ENCODE data around the gene IL18BP. TPM values are rescaled to one million over a fixed set of nuclear protein-coding genes. Genes with fewer than 3 reads are reported as not detected.

Gene IL18BP
- total and polyA plus RNA-seq, 2 of the 13 experiments (the other 11 are each of a cell fraction or from before 2014, with no cell fraction given) = 4.1 to 12.8 TPM

- Histone ChIP-seq H3K79me2 (ENCODE audit: insufficient read depth, low read length) (no peaks in the 10 kb centered on the region), H3K9me3 (ENCODE audit: low read length) (no peaks in the 10 kb centered on the region), H3K9ac (ENCODE audit: insufficient read depth, low read depth, low read length) (no peak overlapping the region), H3K4me1 (ENCODE audit: insufficient read depth, low read length) (no peaks in the 10 kb centered on the region), H3K36me3 (replicated peaks in 1 of 2; ENCODE audit: control insufficient read depth in 1 of 2, insufficient read depth in 2 of 2, low read length in 2 of 2) (peaks cover 55 to 86% of the 10 kb centered on the region in 2 experiments), H2AFZ (ENCODE audit: low read length) (no peak overlapping the region), H3K27me3 (ENCODE audit: control insufficient read depth in 1 of 2, insufficient read depth in 2 of 2, low read length in 2 of 2) (no peaks in the 10 kb centered on the region), H3K4me3 (replicated peaks in 1 of 3; ENCODE audit: insufficient read depth in 1 of 3, low read depth in 2 of 3, low read length in 3 of 3) (no peak overlapping the region), H4K20me1 (ENCODE audit: insufficient read depth, low read length) (no peaks in the 10 kb centered on the region), H3K27ac (ENCODE audit: extremely low read length, insufficient read depth, low read length) (no peak overlapping the region), H3K4me2 (ENCODE audit: low read depth, low read length) (no peak overlapping the region)
- POLR2A ChIA-PET = no interaction called here
- in situ Hi-C loops (cut with HindIII; ENCODE audit: extremely low pct_ligation_motif_present, low pct_unique_long_range_greater_than_20kb) (no loop called here), intact Hi-C loops (cut with micrococcal nuclease; ENCODE audit: unreplicated experiment) (no loop called here)
- no TSS peak for BruUV-seq (replicated peaks)
- no peak for ATAC-seq
- 97% methylated on average over 18 of the region's 20 CpGs for WGBS (ENCODE audit: low lambda C conversion rate)
- FAIRE-seq = no peak
- DNase-seq (ENCODE audit: low spot score) = no peak
- TF ChIP-seq CEBPZ (IDR thresholded peaks at IDR 0.05; ENCODE audit: low read length) (no peak), POLR2AphosphoS5 (IDR thresholded peaks at IDR 0.05; ENCODE audit: low read depth, low read length) (0 out of 2 replicates have a peak, but pooled peaks have one; percentile 23), DZIP1 (CRISPR knock-in tag; IDR thresholded peaks at IDR 0.05) (no peak), MIXL1 (CRISPR knock-in tag; IDR thresholded peaks at IDR 0.05) (no peak), RBM22 (optimal IDR thresholded peaks at IDR 0.05; ENCODE audit: low read length) (peak; percentile 84), LCORL (IDR thresholded peaks at IDR 0.05) (peak; percentile 55; the same call in 1 of the 2 replicates), LCORL (CRISPR knock-in tag; IDR thresholded peaks at IDR 0.05) (no peak), MAFF (IDR thresholded peaks at IDR 0.05; ENCODE audit: low read depth, low read length) (no peak)
- CTCF ChIA-PET (ENCODE audit: low intra/inter-chr PET ratio, low total read pairs) = no interaction called here
Observed at GRCh38 chr11:72005347-72006260, 6.9 kb downstream of the IL18BP start.
